ENCODE data around the gene RMC1.

RMC1 gene

DNA sequence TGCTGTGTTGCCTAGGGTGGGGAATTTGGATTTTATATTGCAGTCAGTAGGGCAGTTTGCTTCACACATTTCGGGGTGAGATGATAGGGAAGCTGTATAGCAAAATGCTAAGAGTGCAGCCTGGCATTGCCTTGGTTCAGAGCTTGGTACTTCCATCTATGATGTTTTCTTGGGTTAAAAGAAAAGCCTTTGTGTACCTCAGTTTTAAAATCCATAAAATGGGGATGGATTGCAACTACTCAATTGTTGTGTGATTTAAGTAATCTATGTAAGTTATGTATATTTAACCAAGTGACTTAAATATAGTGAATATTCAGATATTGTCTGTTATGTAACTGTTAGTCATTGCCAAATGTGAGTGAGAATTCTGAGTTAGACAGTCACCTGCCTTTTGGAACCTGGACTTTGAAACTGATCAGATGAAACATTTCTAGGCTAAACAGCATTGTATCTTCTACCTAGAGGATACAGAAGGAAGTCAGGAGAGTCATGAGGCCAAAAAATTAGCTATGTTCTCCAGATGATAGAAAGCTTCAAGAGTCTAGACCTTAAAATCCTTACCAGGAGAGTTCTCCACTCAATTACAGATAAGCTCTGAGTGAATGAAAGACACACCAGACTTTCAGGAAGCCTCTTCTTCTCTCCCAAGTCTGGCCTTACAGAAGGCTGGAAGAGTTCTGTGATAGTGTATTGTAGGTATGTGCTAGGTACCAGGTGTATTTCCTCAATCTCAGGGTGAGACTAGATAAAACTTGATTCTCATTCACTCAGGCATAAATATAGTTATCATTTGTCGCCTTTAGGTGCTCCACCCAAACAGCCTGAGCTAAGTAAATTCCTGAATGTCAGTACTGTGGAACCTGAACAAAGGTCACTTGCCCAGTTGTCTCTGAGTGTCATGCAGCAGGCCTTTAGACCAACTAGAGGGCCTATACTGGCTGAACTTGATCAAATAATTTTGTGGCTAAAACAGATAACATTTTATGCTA, 42.7 kb upstream of the RMC1 start:
- TF ChIP-seq CTCF (IDR thresholded peaks at IDR 0.05; ENCODE audit: low read depth, low read length), result no peak
- H3K27me3 ChIP-seq, result no peaks in the 10 kb centered on the region
- H3K36me3 ChIP-seq, result no peaks in the 10 kb centered on the region
- H3K9me3 ChIP-seq, result no peaks in the 10 kb centered on the region
- no peak overlapping the region for H3K4me3 ChIP-seq (ENCODE audit: low read depth, low read length)
- no peaks in the 10 kb centered on the region for H3K4me1 ChIP-seq
- no peak for DNase-seq

DNA sequence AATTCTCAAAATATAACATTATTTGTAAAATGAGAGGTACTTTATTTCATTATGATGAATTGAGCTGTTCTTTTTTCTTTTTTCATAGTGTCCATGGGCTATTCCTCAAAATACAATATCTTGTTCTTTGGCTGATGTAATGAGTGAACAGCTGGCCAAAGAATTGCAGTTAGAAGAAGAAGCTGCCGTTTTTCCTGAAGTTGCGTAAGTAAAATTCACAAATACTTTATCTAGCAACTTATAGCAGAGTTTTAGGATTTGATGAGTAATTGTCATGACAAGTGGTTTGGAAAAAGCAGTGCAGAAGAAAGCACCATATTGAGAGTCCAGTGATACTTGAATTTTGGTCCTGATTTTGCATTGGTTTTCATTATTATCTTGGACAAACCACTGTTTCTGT, 40.4 kb upstream of the RMC1 start:
- Histone ChIP-seq H3K27me3 (no peaks in the 10 kb centered on the region), H3K9me3 (no peaks in the 10 kb centered on the region), H3K4me3 (ENCODE audit: low read depth, low read length) (no peak overlapping the region), H3K36me3 (no peaks in the 10 kb centered on the region), H3K4me1 (no peaks in the 10 kb centered on the region)
- no peak for TF ChIP-seq CTCF (IDR thresholded peaks at IDR 0.05; ENCODE audit: low read depth, low read length)
- no peak for DNase-seq

GRCh38 chr18:23468753-23469459, 34.4 kb upstream of the RMC1 start:
- DNase-seq, result no peak
- Histone ChIP-seq H3K4me3 (ENCODE audit: low read depth, low read length) (no peak overlapping the region), H3K36me3 (peaks cover 5% of the 10 kb centered on the region), H3K9me3 (no peaks in the 10 kb centered on the region), H3K27me3 (no peaks in the 10 kb centered on the region), H3K4me1 (no peaks in the 10 kb centered on the region)
- TF ChIP-seq CTCF (IDR thresholded peaks at IDR 0.05; ENCODE audit: low read depth, low read length), result no peak

GRCh38 chr18:23470620-23471387, 32.5 kb upstream of the RMC1 start:
- no peak for DNase-seq
- Histone ChIP-seq H3K9me3 (no peaks in the 10 kb centered on the region), H3K4me3 (ENCODE audit: low read depth, low read length) (no peak overlapping the region), H3K4me1 (no peaks in the 10 kb centered on the region), H3K36me3 (peaks cover 9% of the 10 kb centered on the region), H3K27me3 (no peaks in the 10 kb centered on the region)
- TF ChIP-seq CTCF (IDR thresholded peaks at IDR 0.05; ENCODE audit: low read depth, low read length), result no peak

GRCh38 chr18:23471486-23471885, 31.8 kb upstream of the RMC1 start:
- TF ChIP-seq CTCF (IDR thresholded peaks at IDR 0.05; ENCODE audit: low read depth, low read length), result no peak

More at GRCh38 chr18:23471486-23471885, 31.8 kb upstream of the RMC1 start:
- no peak for DNase-seq
- H3K27me3 ChIP-seq, result no peaks in the 10 kb centered on the region
- peaks cover 9% of the 10 kb centered on the region for H3K36me3 ChIP-seq
- H3K4me3 ChIP-seq (ENCODE audit: low read depth, low read length), result no peak overlapping the region
- no peaks in the 10 kb centered on the region for H3K9me3 ChIP-seq
- H3K4me1 ChIP-seq, result no peaks in the 10 kb centered on the region

All from BE2C (cell line).